A549 treated with CORT108297 at 1 μM for 4 hours (cell line): ENCODE data around the gene PLXNB2. TPM values are rescaled to one million over a fixed set of nuclear protein-coding genes. Genes with fewer than 3 reads are reported as not detected.

Source experiments
- total RNA-seq: library from RNA; stranded (reverse); fragments of 200-300 nt; extraction: Qiagen RNA extraction; gene quantifications from 5 replicates; pipeline ENCODE4 v1.2.3, GENCODE V29; 2022

Gene PLXNB2, protein sequence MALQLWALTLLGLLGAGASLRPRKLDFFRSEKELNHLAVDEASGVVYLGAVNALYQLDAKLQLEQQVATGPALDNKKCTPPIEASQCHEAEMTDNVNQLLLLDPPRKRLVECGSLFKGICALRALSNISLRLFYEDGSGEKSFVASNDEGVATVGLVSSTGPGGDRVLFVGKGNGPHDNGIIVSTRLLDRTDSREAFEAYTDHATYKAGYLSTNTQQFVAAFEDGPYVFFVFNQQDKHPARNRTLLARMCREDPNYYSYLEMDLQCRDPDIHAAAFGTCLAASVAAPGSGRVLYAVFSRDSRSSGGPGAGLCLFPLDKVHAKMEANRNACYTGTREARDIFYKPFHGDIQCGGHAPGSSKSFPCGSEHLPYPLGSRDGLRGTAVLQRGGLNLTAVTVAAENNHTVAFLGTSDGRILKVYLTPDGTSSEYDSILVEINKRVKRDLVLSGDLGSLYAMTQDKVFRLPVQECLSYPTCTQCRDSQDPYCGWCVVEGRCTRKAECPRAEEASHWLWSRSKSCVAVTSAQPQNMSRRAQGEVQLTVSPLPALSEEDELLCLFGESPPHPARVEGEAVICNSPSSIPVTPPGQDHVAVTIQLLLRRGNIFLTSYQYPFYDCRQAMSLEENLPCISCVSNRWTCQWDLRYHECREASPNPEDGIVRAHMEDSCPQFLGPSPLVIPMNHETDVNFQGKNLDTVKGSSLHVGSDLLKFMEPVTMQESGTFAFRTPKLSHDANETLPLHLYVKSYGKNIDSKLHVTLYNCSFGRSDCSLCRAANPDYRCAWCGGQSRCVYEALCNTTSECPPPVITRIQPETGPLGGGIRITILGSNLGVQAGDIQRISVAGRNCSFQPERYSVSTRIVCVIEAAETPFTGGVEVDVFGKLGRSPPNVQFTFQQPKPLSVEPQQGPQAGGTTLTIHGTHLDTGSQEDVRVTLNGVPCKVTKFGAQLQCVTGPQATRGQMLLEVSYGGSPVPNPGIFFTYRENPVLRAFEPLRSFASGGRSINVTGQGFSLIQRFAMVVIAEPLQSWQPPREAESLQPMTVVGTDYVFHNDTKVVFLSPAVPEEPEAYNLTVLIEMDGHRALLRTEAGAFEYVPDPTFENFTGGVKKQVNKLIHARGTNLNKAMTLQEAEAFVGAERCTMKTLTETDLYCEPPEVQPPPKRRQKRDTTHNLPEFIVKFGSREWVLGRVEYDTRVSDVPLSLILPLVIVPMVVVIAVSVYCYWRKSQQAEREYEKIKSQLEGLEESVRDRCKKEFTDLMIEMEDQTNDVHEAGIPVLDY (N-terminal part only)
- total RNA-seq = 85.2 to 127 TPM (median 116 TPM) in 5 replicates

DNA sequence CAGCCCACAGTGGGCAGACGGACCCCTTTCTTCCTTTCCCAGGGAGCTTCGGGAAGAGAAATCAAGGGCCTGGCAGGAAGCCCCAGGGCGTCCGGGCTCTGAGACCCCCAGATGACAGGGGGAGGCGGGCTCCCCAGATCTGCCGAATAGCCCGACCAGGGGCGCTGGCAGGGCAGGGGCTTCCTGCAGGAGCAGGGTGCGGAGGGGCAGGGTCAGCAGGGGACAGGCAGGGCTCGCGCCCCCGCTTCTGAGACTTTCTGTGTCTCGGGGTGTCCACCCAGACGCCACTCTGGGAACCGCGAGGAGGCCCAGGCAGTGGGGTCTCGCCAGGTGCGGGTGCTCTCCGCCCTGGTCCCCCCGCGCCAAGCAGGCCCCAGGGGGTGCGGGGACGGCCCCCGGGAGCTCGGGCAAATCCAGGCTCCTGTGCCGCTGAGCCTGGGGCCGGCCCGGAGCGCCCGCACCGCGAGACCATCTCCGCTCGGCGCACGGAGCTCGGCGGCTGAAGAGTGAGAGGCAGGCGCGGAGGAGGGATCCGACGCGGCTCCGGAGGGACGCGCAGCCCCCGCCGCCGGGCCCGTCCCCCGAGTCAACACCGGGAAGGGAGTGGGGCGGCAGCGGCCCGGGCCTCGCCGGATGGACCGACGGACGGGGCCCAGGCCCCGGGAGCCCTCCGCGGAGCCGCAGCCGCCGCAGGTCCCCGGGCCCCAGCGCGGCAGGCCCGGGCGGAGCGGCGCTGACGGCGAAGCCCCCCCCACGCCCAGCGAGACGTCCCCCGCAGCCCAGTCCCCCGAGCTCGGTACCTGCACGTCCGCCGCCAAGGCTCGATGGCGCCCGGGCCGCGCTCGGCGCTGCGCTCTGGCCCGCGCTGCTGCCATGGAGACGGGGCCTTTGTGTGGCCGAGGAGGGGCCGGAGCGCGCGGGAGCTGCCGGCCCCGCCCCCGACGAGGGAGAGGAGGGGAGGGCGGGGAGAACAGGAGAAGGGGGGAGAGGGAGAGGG is at the start of gene PLXNB2:
TSS of gene PLXNB2 (minus strand) at position 894 of the 997 bp plus-strand sequence. CDS start 17,062 bp downstream, outside the sequence.

DNA sequence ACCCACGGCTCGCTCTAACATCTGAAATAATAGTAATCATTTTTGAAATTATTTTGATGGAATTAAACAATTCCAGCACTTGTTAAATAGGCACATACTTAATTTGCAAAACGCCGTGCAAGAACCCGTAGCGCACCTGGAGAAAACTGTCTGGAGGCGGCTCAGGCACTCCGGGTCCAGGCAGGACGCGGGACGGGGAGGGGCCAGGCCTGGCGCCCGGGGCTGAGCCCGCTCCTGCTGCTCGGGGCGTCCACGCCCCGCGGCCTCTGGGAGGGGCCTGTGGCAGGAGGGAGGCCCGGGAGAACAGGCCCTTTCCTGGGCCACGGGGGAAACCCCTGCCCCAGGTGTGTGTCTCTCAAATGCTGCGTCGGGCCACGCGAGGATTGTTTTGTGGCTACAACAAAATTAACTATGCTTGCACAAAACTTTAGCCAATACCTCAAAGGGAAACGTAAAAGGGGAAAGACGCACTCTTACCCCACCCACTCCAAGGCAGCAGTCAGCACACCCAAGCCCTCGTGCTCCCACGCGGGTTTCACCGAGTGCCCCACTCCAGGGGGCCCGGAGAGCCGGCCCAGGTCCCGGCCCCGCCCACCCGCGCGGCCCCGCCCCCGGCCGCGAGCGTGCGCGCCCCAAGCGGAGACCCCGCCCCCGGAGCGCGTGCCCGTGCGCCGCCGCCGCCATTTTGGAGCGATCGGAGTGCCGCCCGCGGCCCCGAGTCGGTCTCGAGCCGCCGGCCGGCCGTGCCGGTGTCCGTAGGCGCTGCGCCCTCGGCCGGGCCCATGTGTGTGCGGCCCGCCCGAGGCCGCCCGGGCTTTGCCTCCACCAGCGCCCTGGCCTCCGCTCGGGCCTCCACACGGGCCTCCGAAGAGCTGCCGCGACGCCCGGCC is 35.5 kb upstream of the PLXNB2 start, which contains the start of gene PPP6R2:
TSS of gene PPP6R2 (plus strand) at position 677 of the 890 bp plus-strand sequence. CDS start 50,582 bp downstream, outside the sequence.

DNA sequence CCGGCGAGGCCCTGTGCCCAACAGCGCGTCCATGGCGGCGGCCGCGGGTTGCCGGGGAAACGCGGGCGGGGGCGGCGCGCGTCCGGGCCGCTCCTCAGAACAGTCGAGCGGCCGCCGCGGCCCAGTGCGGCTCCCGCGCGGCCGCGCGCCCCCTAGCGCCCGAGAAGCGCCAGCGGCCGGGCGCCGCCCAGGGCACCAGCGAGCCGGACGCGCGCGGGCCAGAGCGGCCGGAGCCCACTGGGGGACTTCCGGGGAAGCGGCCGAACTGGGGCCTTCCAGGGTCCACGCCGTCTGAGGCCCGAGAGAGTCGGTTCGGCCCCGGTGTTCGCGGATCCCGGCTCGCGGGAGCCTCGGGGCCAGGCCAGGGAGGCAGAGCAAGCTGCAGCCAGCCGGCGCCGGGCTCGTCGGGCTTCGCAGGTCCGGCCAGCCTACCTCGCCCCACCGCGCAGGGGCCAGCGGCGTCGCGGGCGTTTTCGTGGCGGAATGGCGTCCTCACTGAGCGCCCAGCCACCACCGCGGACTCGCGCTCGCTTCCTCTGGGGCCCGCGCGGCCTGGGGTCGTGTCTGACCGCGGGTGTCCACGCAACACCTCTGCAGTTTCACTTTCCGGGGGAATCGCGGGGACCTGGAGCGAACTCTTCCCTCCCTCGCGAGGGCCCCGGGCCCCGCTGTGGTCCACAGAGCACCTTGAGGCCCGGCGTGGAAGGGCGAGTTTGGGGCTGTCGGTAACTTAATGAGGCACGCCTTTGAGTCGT is 19.7 kb upstream of the PLXNB2 start, which contains the start of gene DENND6B:
TSS of gene DENND6B (minus strand) at position 57 of the 755 bp plus-strand sequence. CDS start at position 33, 24 bp downstream.

DNA sequence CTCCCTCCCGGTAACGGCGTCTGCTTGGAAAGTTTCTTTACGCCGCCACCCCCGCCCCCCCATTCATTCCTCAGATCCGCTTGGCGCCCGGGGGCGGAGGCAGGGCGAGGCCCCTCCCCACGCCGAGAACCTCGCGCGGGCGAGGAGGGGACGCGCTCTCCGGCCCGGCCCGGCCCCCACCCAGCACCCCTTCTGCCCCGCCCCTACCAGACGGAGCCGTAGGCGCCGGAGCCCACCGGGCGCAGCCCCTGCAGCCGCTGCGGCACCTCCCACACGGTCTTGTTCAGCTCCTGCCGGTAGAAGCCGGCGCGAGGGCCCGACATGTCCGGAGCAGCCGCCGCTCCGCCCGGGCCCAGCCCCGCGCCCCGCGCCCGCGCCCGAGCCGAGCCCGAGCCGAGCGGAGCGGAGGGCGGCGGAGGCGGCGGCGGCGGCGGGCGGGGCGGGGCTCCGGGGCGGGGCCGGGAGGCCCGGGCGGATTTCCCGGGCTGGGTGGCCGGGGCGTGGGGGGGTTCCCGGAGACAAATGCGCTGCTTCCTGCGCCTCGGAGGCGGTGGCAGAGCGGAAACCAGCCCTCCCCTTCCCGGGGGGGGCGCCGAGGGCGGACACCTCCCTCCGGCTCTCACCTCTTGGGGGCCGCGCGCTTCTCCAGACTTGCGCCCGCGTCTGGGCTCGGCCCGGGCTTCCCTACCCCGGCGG is 37.3 kb downstream of the PLXNB2 start, which contains the start of gene MAPK11:
TSS of gene MAPK11 (minus strand) at position 411 of the 696 bp plus-strand sequence. CDS start at position 323, 88 bp downstream.

DNA sequence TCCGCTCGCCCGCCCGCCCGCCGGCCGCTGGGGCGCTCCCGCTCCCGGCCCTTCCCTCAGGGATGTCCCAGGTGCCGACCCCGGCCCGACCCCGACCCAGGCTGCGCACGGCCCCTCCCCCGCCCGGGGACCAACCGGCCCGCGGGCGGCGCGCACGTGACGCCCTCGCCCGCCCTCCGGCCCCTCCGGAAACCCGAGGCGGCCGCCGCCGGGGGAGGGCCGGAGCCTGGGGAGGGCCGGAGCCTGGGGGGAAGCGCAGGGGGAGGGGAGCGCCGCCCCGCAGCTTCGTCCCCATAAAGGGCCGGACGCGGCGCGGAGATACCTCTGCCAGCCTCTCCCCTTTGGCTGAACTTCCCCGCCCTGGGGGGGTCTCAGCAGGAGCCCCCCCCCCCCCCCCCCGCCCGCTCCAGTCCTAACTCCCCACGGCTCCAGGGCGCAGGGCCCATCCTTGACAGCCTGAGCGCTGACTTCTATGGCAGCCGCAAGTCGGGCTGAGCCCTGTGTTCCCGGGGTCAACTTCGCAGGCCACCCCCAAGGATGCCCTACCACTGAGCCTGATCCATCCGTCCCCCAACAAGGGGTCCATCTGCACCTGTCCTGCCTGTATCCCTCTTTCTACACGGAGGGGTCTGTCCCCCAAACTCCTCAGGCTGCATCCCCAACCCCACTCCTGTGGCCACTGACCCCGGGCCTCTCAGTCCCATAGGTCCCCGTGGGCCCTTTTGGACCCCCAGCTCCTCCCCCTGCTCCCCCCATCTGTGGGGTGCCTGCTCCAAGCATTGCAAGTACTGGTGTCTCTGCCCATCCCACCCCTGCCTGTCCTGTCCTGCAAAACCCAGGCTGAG is 45.6 kb downstream of the PLXNB2 start, which contains the start of gene MAPK12:
TSS of gene MAPK12 (minus strand) at position 69 of the 845 bp plus-strand sequence. CDS start 174 bp downstream, outside the sequence.

DNA sequence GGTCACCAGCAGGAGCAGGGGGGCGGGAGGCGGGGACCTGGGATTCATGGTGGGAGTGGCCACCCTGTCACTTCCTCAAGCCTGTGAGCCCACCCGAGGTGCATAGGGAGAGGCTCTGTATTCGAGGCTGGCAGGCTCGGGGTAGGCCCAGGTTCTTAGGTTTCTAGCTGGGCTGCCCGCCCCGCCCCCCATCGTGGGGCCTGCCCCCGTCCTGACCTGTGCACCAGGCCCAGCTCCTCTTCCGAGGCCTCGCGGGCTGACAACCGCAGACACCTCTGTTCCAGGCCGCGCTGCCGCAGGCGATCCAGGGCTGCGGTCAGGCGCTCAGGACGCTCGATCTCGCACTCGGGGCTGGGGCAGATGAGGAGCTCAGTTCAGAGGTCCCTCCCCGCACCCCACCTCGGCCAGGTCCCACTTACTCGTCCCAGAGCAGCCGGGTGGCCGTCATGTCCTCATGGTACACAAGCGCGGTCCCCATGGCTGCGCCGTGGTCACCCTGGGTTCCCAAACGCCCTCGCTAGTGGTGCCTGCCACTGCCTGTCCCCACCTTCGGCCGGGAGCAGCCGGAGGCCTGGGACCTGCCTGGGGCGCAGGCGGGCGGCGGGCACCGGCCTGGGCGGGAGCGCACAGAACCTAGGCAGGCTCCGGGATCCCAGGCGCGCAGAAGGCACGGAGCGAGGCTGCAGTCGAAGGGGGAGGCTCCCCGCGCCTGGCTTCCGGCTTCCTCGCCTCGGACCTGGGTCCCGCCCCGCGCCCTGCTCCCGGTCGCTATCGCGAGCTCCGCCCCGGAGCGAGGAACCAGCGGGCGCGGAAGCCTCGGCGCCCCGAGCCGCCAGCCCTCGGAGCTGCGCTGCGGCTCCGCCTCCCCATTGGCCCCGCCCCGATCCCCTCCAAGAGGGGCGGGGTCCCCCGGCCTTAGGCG is 56.6 kb downstream of the PLXNB2 start, which contains the start of gene HDAC10:
TSS of gene HDAC10 (minus strand) at position 711 of the 922 bp plus-strand sequence. CDS start at position 478, 233 bp downstream.

DNA sequence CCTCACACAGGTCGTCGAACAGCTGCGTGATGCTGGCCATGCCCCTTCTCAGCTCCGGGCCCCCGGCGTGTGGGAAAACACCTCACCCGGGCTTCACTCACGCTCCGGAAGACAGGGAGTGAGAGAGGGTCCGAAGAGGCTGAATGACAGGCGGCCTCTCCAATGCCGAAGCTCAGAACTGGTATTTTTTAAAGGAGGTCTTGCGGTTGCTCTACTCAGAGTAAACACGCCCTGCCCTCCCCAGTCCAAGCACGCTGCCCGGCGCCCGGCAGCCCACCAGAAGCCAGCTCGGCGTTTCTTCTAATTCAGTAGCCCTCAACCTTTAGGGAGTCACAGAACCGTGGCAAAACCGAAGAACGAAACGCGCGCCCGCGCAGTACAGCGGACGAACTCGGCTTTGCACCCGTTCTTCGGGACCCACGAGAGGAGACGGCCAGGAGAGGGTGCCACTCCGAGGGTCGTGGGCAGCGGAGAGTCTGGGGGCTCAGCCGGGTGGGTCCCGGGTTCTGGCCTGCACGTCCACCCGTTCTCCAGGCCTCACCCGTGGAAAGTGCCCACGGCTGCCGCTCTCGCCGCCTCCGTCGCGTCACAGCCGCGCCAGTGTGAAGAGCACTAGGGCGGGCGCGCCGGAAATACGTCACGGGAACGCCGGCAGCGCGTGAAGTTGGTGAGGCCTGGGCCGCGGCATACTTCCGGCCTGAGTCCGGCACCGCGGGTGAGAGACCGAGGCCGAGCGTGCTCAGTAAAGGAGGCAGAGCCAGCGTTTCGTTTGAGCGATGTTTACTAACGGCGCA is 62.8 kb downstream of the PLXNB2 start, which contains the start of gene TUBGCP6:
TSS of gene TUBGCP6 (minus strand) at position 604 of the 794 bp plus-strand sequence. CDS start at position 40, 564 bp downstream.

Other genes with a start within 250 kb of the PLXNB2 start
- not detected in 5 replicates for gene TTLL8, start 249.3 kb downstream of the PLXNB2 start, total RNA-seq
- gene MLC1, start 222.2 kb downstream of the PLXNB2 start, total RNA-seq = 0.03 to 0.13 TPM (median 0.05 TPM) in 5 replicates
- not detected in 5 replicates for gene MOV10L1, start 217.6 kb downstream of the PLXNB2 start, total RNA-seq
- 4.6 to 7.9 TPM (median 7.1 TPM) in 5 replicates for gene PANX2, start 136.9 kb downstream of the PLXNB2 start, total RNA-seq
- 23.0 to 40.5 TPM (median 39.0 TPM) in 5 replicates for gene TRABD, start 121.7 kb downstream of the PLXNB2 start, total RNA-seq
- gene SELENOO, start 106.6 kb downstream of the PLXNB2 start, total RNA-seq = 11.5 to 21.2 TPM (median 20.3 TPM) in 5 replicates
- gene TUBGCP6, start 62.6 kb downstream of the PLXNB2 start, total RNA-seq = 6.3 to 13.5 TPM (median 12.4 TPM) in 5 replicates
- gene HDAC10, start 56.4 kb downstream of the PLXNB2 start, total RNA-seq = 7.2 to 15.7 TPM (median 12.1 TPM) in 5 replicates
- gene MAPK12, start 46.0 kb downstream of the PLXNB2 start, total RNA-seq = 19.3 to 29.1 TPM (median 25.8 TPM) in 5 replicates
- gene MAPK11, start 37.3 kb downstream of the PLXNB2 start, total RNA-seq = 4.7 to 7.6 TPM (median 7.3 TPM) in 5 replicates
- 1.6 to 4.0 TPM (median 3.7 TPM) in 5 replicates for gene DENND6B, start 19.4 kb upstream of the PLXNB2 start, total RNA-seq
- 10.0 to 16.3 TPM (median 13.7 TPM) in 5 replicates for gene PPP6R2, start 35.7 kb upstream of the PLXNB2 start, total RNA-seq
- 16.9 to 28.6 TPM (median 27.1 TPM) in 5 replicates for gene SBF1, start 167.4 kb upstream of the PLXNB2 start, total RNA-seq
- gene ADM2, start 173.9 kb upstream of the PLXNB2 start, total RNA-seq = 0.38 to 0.83 TPM (median 0.64 TPM) in 5 replicates
- 0.12 TPM in 1 of 5 replicates, not detected in the others for gene MIOX, start 179.2 kb upstream of the PLXNB2 start, total RNA-seq
- gene LMF2, start 200.1 kb upstream of the PLXNB2 start, total RNA-seq = 30.7 to 56.5 TPM (median 52.0 TPM) in 5 replicates
- gene NCAPH2, start 200.6 kb upstream of the PLXNB2 start, total RNA-seq = 33.1 to 39.8 TPM (median 37.6 TPM) in 5 replicates
- 2.7 to 9.9 TPM (median 5.5 TPM) in 5 replicates for gene SCO2, start 218.0 kb upstream of the PLXNB2 start, total RNA-seq
- 11.8 to 22.2 TPM (median 19.6 TPM) in 5 replicates for gene TYMP, start 222.4 kb upstream of the PLXNB2 start, total RNA-seq
- gene KLHDC7B, start 238.3 kb upstream of the PLXNB2 start, total RNA-seq = 0.02 to 0.03 TPM (median 0.03 TPM) in 4 of 5 replicates, not detected in the other